Measurements from ENCODE around the gene ANTXR1. TPM values are rescaled to one million over a fixed set of nuclear protein-coding genes. Genes with fewer than 3 reads are reported as not detected.

Gene ANTXR1
- total and polyA plus RNA-seq, 2 of the 8 experiments (the other 6 are each of a cell fraction or from before 2014, with no cell fraction given): 15.8 to 44.3 TPM

GRCh38 chr2:69170661-69171060, 157.7 kb downstream of the ANTXR1 start (continued):
- TF ChIP-seq, protein P1, sequence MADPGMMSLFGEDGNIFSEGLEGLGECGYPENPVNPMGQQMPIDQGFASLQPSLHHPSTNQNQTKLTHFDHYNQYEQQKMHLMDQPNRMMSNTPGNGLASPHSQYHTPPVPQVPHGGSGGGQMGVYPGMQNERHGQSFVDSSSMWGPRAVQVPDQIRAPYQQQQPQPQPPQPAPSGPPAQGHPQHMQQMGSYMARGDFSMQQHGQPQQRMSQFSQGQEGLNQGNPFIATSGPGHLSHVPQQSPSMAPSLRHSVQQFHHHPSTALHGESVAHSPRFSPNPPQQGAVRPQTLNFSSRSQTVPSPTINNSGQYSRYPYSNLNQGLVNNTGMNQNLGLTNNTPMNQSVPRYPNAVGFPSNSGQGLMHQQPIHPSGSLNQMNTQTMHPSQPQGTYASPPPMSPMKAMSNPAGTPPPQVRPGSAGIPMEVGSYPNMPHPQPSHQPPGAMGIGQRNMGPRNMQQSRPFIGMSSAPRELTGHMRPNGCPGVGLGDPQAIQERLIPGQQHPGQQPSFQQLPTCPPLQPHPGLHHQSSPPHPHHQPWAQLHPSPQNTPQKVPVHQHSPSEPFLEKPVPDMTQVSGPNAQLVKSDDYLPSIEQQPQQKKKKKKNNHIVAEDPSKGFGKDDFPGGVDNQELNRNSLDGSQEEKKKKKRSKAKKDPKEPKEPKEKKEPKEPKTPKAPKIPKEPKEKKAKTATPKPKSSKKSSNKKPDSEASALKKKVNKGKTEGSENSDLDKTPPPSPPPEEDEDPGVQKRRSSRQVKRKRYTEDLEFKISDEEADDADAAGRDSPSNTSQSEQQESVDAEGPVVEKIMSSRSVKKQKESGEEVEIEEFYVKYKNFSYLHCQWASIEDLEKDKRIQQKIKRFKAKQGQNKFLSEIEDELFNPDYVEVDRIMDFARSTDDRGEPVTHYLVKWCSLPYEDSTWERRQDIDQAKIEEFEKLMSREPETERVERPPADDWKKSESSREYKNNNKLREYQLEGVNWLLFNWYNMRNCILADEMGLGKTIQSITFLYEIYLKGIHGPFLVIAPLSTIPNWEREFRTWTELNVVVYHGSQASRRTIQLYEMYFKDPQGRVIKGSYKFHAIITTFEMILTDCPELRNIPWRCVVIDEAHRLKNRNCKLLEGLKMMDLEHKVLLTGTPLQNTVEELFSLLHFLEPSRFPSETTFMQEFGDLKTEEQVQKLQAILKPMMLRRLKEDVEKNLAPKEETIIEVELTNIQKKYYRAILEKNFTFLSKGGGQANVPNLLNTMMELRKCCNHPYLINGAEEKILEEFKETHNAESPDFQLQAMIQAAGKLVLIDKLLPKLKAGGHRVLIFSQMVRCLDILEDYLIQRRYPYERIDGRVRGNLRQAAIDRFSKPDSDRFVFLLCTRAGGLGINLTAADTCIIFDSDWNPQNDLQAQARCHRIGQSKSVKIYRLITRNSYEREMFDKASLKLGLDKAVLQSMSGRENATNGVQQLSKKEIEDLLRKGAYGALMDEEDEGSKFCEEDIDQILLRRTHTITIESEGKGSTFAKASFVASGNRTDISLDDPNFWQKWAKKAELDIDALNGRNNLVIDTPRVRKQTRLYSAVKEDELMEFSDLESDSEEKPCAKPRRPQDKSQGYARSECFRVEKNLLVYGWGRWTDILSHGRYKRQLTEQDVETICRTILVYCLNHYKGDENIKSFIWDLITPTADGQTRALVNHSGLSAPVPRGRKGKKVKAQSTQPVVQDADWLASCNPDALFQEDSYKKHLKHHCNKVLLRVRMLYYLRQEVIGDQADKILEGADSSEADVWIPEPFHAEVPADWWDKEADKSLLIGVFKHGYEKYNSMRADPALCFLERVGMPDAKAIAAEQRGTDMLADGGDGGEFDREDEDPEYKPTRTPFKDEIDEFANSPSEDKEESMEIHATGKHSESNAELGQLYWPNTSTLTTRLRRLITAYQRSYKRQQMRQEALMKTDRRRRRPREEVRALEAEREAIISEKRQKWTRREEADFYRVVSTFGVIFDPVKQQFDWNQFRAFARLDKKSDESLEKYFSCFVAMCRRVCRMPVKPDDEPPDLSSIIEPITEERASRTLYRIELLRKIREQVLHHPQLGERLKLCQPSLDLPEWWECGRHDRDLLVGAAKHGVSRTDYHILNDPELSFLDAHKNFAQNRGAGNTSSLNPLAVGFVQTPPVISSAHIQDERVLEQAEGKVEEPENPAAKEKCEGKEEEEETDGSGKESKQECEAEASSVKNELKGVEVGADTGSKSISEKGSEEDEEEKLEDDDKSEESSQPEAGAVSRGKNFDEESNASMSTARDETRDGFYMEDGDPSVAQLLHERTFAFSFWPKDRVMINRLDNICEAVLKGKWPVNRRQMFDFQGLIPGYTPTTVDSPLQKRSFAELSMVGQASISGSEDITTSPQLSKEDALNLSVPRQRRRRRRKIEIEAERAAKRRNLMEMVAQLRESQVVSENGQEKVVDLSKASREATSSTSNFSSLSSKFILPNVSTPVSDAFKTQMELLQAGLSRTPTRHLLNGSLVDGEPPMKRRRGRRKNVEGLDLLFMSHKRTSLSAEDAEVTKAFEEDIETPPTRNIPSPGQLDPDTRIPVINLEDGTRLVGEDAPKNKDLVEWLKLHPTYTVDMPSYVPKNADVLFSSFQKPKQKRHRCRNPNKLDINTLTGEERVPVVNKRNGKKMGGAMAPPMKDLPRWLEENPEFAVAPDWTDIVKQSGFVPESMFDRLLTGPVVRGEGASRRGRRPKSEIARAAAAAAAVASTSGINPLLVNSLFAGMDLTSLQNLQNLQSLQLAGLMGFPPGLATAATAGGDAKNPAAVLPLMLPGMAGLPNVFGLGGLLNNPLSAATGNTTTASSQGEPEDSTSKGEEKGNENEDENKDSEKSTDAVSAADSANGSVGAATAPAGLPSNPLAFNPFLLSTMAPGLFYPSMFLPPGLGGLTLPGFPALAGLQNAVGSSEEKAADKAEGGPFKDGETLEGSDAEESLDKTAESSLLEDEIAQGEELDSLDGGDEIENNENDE (IDR thresholded peaks at IDR 0.05; ENCODE audit: insufficient replicate concordance, low read length): no peak

All from H1 (cell line).